HFFc6 (cell line): ENCODE results near the gene NELFB. TPM values are rescaled to one million over a fixed set of nuclear protein-coding genes. Genes with fewer than 3 reads are reported as not detected.

Experiments
- DNase-seq: peaks from one replicate; pipeline ENCODE4 v3.0.0-alpha.2; 2018
- H3K27ac Mint-ChIP-seq: 2 replicates; pipeline ENCODE4 v1.8.0; 2020; ENCODE audit warnings: mild to moderate bottlenecking, mixed read lengths
- H3K27me3 Mint-ChIP-seq: 2 replicates; pipeline ENCODE4 v1.8.0; 2021; ENCODE audit warnings: mild to moderate bottlenecking, moderate library complexity, mixed read lengths; ENCODE audit not compliant: insufficient read depth
- H3K36me3 Mint-ChIP-seq: 2 replicates; pipeline ENCODE4 v1.8.0; 2021; ENCODE audit warnings: low read depth, mixed read lengths
- H3K4me1 Mint-ChIP-seq: 2 replicates; pipeline ENCODE4 v1.8.0; 2020; ENCODE audit warnings: low read depth, mixed read lengths
- H3K4me3 Mint-ChIP-seq: 2 replicates; pipeline ENCODE4 v1.8.0; 2020; ENCODE audit warnings: mild to moderate bottlenecking, moderate library complexity, mixed read lengths
- H3K9me3 Mint-ChIP-seq: 2 replicates; pipeline ENCODE4 v1.8.0; 2020; ENCODE audit warnings: mild to moderate bottlenecking, mixed read lengths
- CTCF ChIP-seq: fragments of 200-600 bp; sonication (generic); IDR thresholded peaks from 2 replicates; pipeline ENCODE4 v1.5.0; 2021; ENCODE audit warnings: antibody characterized with exemption, mild to moderate bottlenecking
- total RNA-seq, 6 experiments: library from RNA; stranded (reverse); fragmentation: NEBNext Ultra II Directional; extraction: Animal tissue kit (Norgen Biotek cat#: 25700); gene quantifications; 2 replicates in 1 of 6; 3 replicates in 5 of 6; pipeline ENCODE4 v1.2.3, GENCODE V29; 2021

The NELFB gene
- total RNA-seq, 6 experiments from 2014 or later, result 48.5 to 59.9 (median 52.7) TPM

- peaks cover 6% of the 10 kb centered on the region; the same call in 1 of the 2 replicates for H3K36me3 Mint-ChIP-seq
- no peak overlapping the region for H3K27ac Mint-ChIP-seq
- H3K9me3 Mint-ChIP-seq, result no peaks in the 10 kb centered on the region
- no peak for DNase-seq
- no peak overlapping the region for H3K4me3 Mint-ChIP-seq
- H3K4me1 Mint-ChIP-seq, result peaks cover 10% of the 10 kb centered on the region
- TF ChIP-seq CTCF, result no peak
- no peaks in the 10 kb centered on the region for H3K27me3 Mint-ChIP-seq
These were observed 7.8 kb downstream of the NELFB start for GRCh38 chr9:137262909-137263285.

- no peak for DNase-seq
- Mint-ChIP-seq H3K36me3 (peaks cover 10% of the 10 kb centered on the region), H3K27ac (no peak overlapping the region), H3K4me3 (no peak overlapping the region), H3K9me3 (no peaks in the 10 kb centered on the region), H3K27me3 (no peaks in the 10 kb centered on the region; the same call in 1 of the 2 replicates), H3K4me1 (peaks cover 16% of the 10 kb centered on the region)
- TF ChIP-seq CTCF, result no peak
These were observed 8.4 kb downstream of the NELFB start for GRCh38 chr9:137263506-137263905.

- H3K27ac Mint-ChIP-seq, result no peak overlapping the region
- peaks cover 16% of the 10 kb centered on the region for H3K36me3 Mint-ChIP-seq
- H3K9me3 Mint-ChIP-seq, result no peaks in the 10 kb centered on the region
- H3K27me3 Mint-ChIP-seq, result peaks cover under 1% of the 10 kb centered on the region
- no peak for TF ChIP-seq CTCF
- H3K4me1 Mint-ChIP-seq, result peaks cover 22% of the 10 kb centered on the region
- H3K4me3 Mint-ChIP-seq, result no peak overlapping the region
- DNase-seq, result no peak
These were observed 8.9 kb downstream of the NELFB start for GRCh38 chr9:137264067-137264466.

- H3K27ac Mint-ChIP-seq, result no peak overlapping the region
- TF ChIP-seq CTCF, result no peak
- H3K36me3 Mint-ChIP-seq, result peaks cover 26% of the 10 kb centered on the region
- H3K4me3 Mint-ChIP-seq, result no peak overlapping the region
- peaks cover 30% of the 10 kb centered on the region for H3K4me1 Mint-ChIP-seq
- H3K9me3 Mint-ChIP-seq, result no peaks in the 10 kb centered on the region
- H3K27me3 Mint-ChIP-seq, result peaks cover 2% of the 10 kb centered on the region
- DNase-seq, result no peak
These were observed 10.5 kb downstream of the NELFB start for GRCh38 chr9:137265496-137266161.

- peaks cover 2% of the 10 kb centered on the region for H3K27me3 Mint-ChIP-seq
- no peak for TF ChIP-seq CTCF
- no peak overlapping the region for H3K4me3 Mint-ChIP-seq
These were observed 11.0 kb downstream of the NELFB start for GRCh38 chr9:137266162-137266527.

More at GRCh38 chr9:137266162-137266527, 11.0 kb downstream of the NELFB start:
- no peaks in the 10 kb centered on the region for H3K9me3 Mint-ChIP-seq
- no peak for DNase-seq
- H3K4me1 Mint-ChIP-seq, result peaks cover 30% of the 10 kb centered on the region
- peaks cover 26% of the 10 kb centered on the region for H3K36me3 Mint-ChIP-seq
- no peak overlapping the region for H3K27ac Mint-ChIP-seq
